ENCODE data around the gene GCA. TPM values are rescaled to one million over a fixed set of nuclear protein-coding genes. Genes with fewer than 3 reads are reported as not detected.

The GCA gene
- total RNA-seq, 1 donor, result 3.3 TPM

- no peak for TF ChIP-seq CTCF (IDR thresholded peaks at IDR 0.05; ENCODE audit: extremely low read depth, low read depth, low read length)
- Histone ChIP-seq H3K79me2 (ENCODE audit: insufficient read depth, low read length) (no peaks in the 10 kb centered on the region), H2AFZ (ENCODE audit: low read length) (no peak overlapping the region), H3K27ac (ENCODE audit: low read depth, low read length) (no peak overlapping the region), H3K4me2 (ENCODE audit: insufficient read depth, low read length) (no peak overlapping the region), H3K4me3 (ENCODE audit: insufficient read depth, low read length) (no peak overlapping the region), H3K36me3 (ENCODE audit: insufficient read depth, low read length) (no peaks in the 10 kb centered on the region), H3K4me1 (ENCODE audit: insufficient read depth, low read length) (no peaks in the 10 kb centered on the region), H4K20me1 (ENCODE audit: insufficient read depth, low read length) (no peaks in the 10 kb centered on the region), H3K27me3 (ENCODE audit: insufficient read depth, low read length) (no peaks in the 10 kb centered on the region), H3K9me3 (ENCODE audit: low read depth, low read length) (no peaks in the 10 kb centered on the region)
- no peak for DNase-seq (ENCODE audit: insufficient read length, low spot score, missing footprints)
Measured at GRCh38 chr2:162308747-162309503, 35.0 kb upstream of the GCA start.

- Histone ChIP-seq H3K36me3 (ENCODE audit: insufficient read depth, low read length) (no peaks in the 10 kb centered on the region), H3K4me3 (ENCODE audit: insufficient read depth, low read length) (no peak overlapping the region), H4K20me1 (ENCODE audit: insufficient read depth, low read length) (no peaks in the 10 kb centered on the region), H3K4me2 (ENCODE audit: insufficient read depth, low read length) (no peak overlapping the region), H2AFZ (ENCODE audit: low read length) (no peak overlapping the region), H3K4me1 (ENCODE audit: insufficient read depth, low read length) (peaks cover 9% of the 10 kb centered on the region), H3K79me2 (ENCODE audit: insufficient read depth, low read length) (no peaks in the 10 kb centered on the region), H3K9me3 (ENCODE audit: low read depth, low read length) (no peaks in the 10 kb centered on the region), H3K27me3 (ENCODE audit: insufficient read depth, low read length) (no peaks in the 10 kb centered on the region), H3K27ac (ENCODE audit: low read depth, low read length) (no peak overlapping the region)
- no peak for DNase-seq (ENCODE audit: insufficient read length, low spot score, missing footprints)
- no peak for TF ChIP-seq CTCF (IDR thresholded peaks at IDR 0.05; ENCODE audit: extremely low read depth, low read depth, low read length)
Measured at GRCh38 chr2:162312853-162313252, 31.1 kb upstream of the GCA start.

- no peak for TF ChIP-seq CTCF (IDR thresholded peaks at IDR 0.05; ENCODE audit: extremely low read depth, low read depth, low read length)
- Histone ChIP-seq H3K9me3 (ENCODE audit: low read depth, low read length) (no peaks in the 10 kb centered on the region), H3K4me3 (ENCODE audit: insufficient read depth, low read length) (no peak overlapping the region), H3K4me1 (ENCODE audit: insufficient read depth, low read length) (peaks cover 18% of the 10 kb centered on the region), H2AFZ (ENCODE audit: low read length) (peak overlapping the region; percentile 7), H3K36me3 (ENCODE audit: insufficient read depth, low read length) (no peaks in the 10 kb centered on the region), H3K4me2 (ENCODE audit: insufficient read depth, low read length) (no peak overlapping the region), H3K27ac (ENCODE audit: low read depth, low read length) (no peak overlapping the region), H3K27me3 (ENCODE audit: insufficient read depth, low read length) (no peaks in the 10 kb centered on the region), H3K79me2 (ENCODE audit: insufficient read depth, low read length) (no peaks in the 10 kb centered on the region), H4K20me1 (ENCODE audit: insufficient read depth, low read length) (no peaks in the 10 kb centered on the region)
- DNase-seq (ENCODE audit: insufficient read length, low spot score, missing footprints), result peak; percentile 41
Measured at GRCh38 chr2:162315938-162316337, 28.0 kb upstream of the GCA start.

GRCh38 chr2:162316590-162316989, 27.3 kb upstream of the GCA start:
- DNase-seq (ENCODE audit: insufficient read length, low spot score, missing footprints), result no peak
- Histone ChIP-seq H4K20me1 (ENCODE audit: insufficient read depth, low read length) (no peaks in the 10 kb centered on the region), H3K79me2 (ENCODE audit: insufficient read depth, low read length) (no peaks in the 10 kb centered on the region), H3K27ac (ENCODE audit: low read depth, low read length) (no peak overlapping the region), H3K4me2 (ENCODE audit: insufficient read depth, low read length) (peak overlapping the region; percentile 9), H3K9me3 (ENCODE audit: low read depth, low read length) (no peaks in the 10 kb centered on the region), H3K4me1 (ENCODE audit: insufficient read depth, low read length) (peaks cover 18% of the 10 kb centered on the region), H3K27me3 (ENCODE audit: insufficient read depth, low read length) (no peaks in the 10 kb centered on the region), H2AFZ (ENCODE audit: low read length) (peak overlapping the region; percentile 7), H3K4me3 (ENCODE audit: insufficient read depth, low read length) (no peak overlapping the region), H3K36me3 (ENCODE audit: insufficient read depth, low read length) (no peaks in the 10 kb centered on the region)
- no peak for TF ChIP-seq CTCF (IDR thresholded peaks at IDR 0.05; ENCODE audit: extremely low read depth, low read depth, low read length)
